Ovary (tissue), 9 donors: ENCODE measurements around the gene THADA. TPM values are rescaled to one million over a fixed set of nuclear protein-coding genes. Genes with fewer than 3 reads are reported as not detected.

Experiments
- DNase-seq, 5 donors: peaks; one replicate each; pipeline ENCODE4 v3.0.0-alpha.2; 2019 to 2020
- H3K27ac ChIP-seq, 2 donors: fragments of 200-600 bp; one replicate each; pipeline versions ENCODE4 v1.5.1 to v1.8.0; 2019 to 2022
- H3K27me3 ChIP-seq: fragments of 200-600 bp; one replicate; pipeline ENCODE4 v1.8.0; 2022
- H3K36me3 ChIP-seq: fragments of 200-600 bp; sonication (generic); one replicate; pipeline ENCODE4 v1.5.1; 2019
- H3K4me1 ChIP-seq: one replicate; pipeline ENCODE4 v1.8.1; 2013; ENCODE audit warnings: mild to moderate bottlenecking, moderate library complexity; ENCODE audit not compliant: insufficient read depth
- H3K4me3 ChIP-seq: fragments of 200-600 bp; sonication (generic); one replicate; pipeline ENCODE4 v1.5.1; 2017
- H3K9me3 ChIP-seq, 2 donors: fragments of 200-600 bp in 1 of 2; sonication (generic) in 1 of 2; one replicate each; pipeline versions ENCODE4 v1.5.1 to v1.8.1; 2013 to 2019; ENCODE audit warnings: mild to moderate bottlenecking in 1 of 2, moderate library complexity in 1 of 2
- CTCF ChIP-seq, 3 donors: fragments of 450-650 bp in 2 of 3; fragments of 200-600 bp in 1 of 3; IDR thresholded peaks; one replicate each; pipeline versions ENCODE4 v1.5.1 to v1.8.0; 2016 to 2022; ENCODE audit warnings: antibody characterized with exemption in 3 of 3, mild to moderate bottlenecking in 1 of 3
- EP300 ChIP-seq: sonication (generic); formaldehyde crosslinking; IDR thresholded peaks from one replicate; pipeline ENCODE4 v1.6.1; 2017; ENCODE audit warnings: antibody characterized with exemption
- POLR2A ChIP-seq: fragments of 450-650 bp; IDR thresholded peaks from one replicate; pipeline ENCODE4 v1.6.1; 2017; ENCODE audit warnings: antibody characterized with exemption, mild to moderate bottlenecking, moderate library complexity
- WGBS, 3 donors: extraction: QIAGEN DNeasy Blood & Tissue Kit in 1 of 3; methylation state at CpG; one replicate each; pipeline versions ENCODE4 v1.1.5 to v1.1.7; 2013 to 2017; 5-methylcytosine and 5-hydroxymethylcytosine counted together
- intact Hi-C, 4 donors: fragments of 100-400 bp; cut with DNase I; formaldehyde crosslinking; loops; one replicate each; pipeline versions ENCODE4 v1.11.0 to v1.15.1; 2022 to 2023
- polyA plus RNA-seq, 2 donors: library from polyadenylated mRNA; stranded (reverse); fragments of 200-250 nt in 1 of 2; fragments of 350-450 nt in 1 of 2; fragmentation: Illumina TruSeq in 1 of 2; extraction: RNeasy Lipid Tissue Mini Kit (QIAGEN cat#74804) in 1 of 2; gene quantifications; one replicate each; pipeline ENCODE4 v1.2.3, GENCODE V29; 2013 to 2014
- total RNA-seq, 7 donors: library from RNA; depleted of rRNA in 2 of 7; stranded (reverse); fragments of >200 nt in 2 of 7; fragmentation: NEBNext Ultra II Directional in 3 of 7; extraction: Animal tissue kit (Norgen Biotek cat#: 25700) in 3 of 7; gene quantifications; one replicate each; pipeline versions ENCODE4 v1.1.0 to v1.2.4, GENCODE V29; 2016 to 2023
- donor health status: DM: no; HTN: no; CAD: no; lungs with moderate emphysema.
- donor health status: DM: no; HTN: no; CAD: no.
- donor health status: Bipolar disorder and iron deficiency.
- donor health status: DM: yes; HTN: yes; CAD: no.
- donor health status: DM: no; HTN: no; CAD: no.
- donor health status: DM: yes; HTN: yes; CAD: no.

Gene THADA
- total and polyA plus RNA-seq, 9 donors, result 14.0 to 46.8 (median 28.6) TPM

GRCh38 chr2:43273529-43273928 lies 322.3 kb downstream of the THADA start:
- WGBS, 3 donors, result 9 to 31% (median 29%) methylated on average over 4 of the region's 4 CpGs
- no peak overlapping the region for H3K4me3 ChIP-seq
- H3K36me3 ChIP-seq, result no peaks in the 10 kb centered on the region
- H3K4me1 ChIP-seq, result peaks cover 26% of the 10 kb centered on the region
- no peaks in the 10 kb centered on the region for H3K9me3 ChIP-seq
- intact Hi-C loops, result no loop called here
- TF ChIP-seq CTCF (IDR thresholded peaks at IDR 0.05), result no peak
- TF ChIP-seq EP300, result no peak
- TF ChIP-seq POLR2A, result no peak
- no peaks in the 10 kb centered on the region for H3K27me3 ChIP-seq
- H3K27ac ChIP-seq, result peak overlapping the region; percentile 12 to 42
- peak in 2 of 5 donors; percentile 46 to 61 for DNase-seq

GRCh38 chr2:43270930-43271615 lies 324.8 kb downstream of the THADA start:
- H3K27ac ChIP-seq, result no peak overlapping the region
- 87 to 90% (median 88%) methylated on average over 4 of the region's 4 CpGs for WGBS, 3 donors
- H3K4me1 ChIP-seq, result peaks cover 28% of the 10 kb centered on the region

DNA sequence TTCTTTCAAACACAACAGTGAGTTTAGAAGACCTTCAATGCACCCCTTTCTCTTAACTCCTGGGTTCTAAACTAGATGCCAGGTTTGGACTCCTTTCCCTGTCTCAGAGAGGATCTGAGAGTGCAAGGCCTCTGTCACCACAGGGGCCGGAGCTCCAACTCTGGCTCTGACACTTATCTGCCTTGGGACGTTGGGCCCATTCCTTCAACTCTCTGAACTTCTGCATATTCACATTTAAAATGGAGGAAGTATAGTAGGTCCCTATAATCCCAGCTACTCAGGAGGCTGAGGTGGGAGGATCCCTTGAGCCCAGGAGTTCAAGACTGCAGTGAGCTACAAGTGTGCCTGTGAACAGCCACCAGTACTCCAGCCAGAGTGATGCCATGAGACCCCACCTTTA lies 325.4 kb downstream of the THADA start:
- H3K36me3 ChIP-seq, result no peaks in the 10 kb centered on the region
- H3K4me3 ChIP-seq, result no peak overlapping the region
- 92 to 96% (median 94%) methylated on average over 2 of the region's 2 CpGs for WGBS, 3 donors
- intact Hi-C loops, result no loop called here
- TF ChIP-seq EP300, result no peak
- peaks cover 25% of the 10 kb centered on the region for H3K4me1 ChIP-seq
- no peak for DNase-seq
- peak overlapping the region; percentile 46 to 92 for H3K27ac ChIP-seq
- H3K27me3 ChIP-seq, result no peaks in the 10 kb centered on the region
- no peaks in the 10 kb centered on the region for H3K9me3 ChIP-seq

More at GRCh38 chr2:43270930-43271615, 324.8 kb downstream of the THADA start:
- no peaks in the 10 kb centered on the region for H3K27me3 ChIP-seq
- no peak overlapping the region for H3K4me3 ChIP-seq
- no peaks in the 10 kb centered on the region for H3K36me3 ChIP-seq
- no peak for TF ChIP-seq EP300
- no peak for TF ChIP-seq CTCF (IDR thresholded peaks at IDR 0.05)
- no peak for TF ChIP-seq POLR2A
- intact Hi-C loops, result no loop called here
- no peaks in the 10 kb centered on the region for H3K9me3 ChIP-seq
- DNase-seq, result no peak

- peak; percentile 50 to 81 (median 74) for DNase-seq
- Histone ChIP-seq H3K27me3 (no peaks in the 10 kb centered on the region), H3K9me3 (no peaks in the 10 kb centered on the region), H3K4me1 (peaks cover 27% of the 10 kb centered on the region), H3K36me3 (no peaks in the 10 kb centered on the region), H3K4me3 (no peak overlapping the region), H3K27ac (peak overlapping the region; percentile 46 to 92)
- intact Hi-C loops, result loop anchor here in 1 of 4 donors (10.0 kb wide), 1 partner anchor 65 kb away; no protein-coding TSS in a partner anchor
- 2 to 12% (median 7%) methylated on average over 3 of the region's 3 CpGs for WGBS, 3 donors
- no peak for TF ChIP-seq CTCF (IDR thresholded peaks at IDR 0.05)
These were observed 326.1 kb downstream of the THADA start for GRCh38 chr2:43269706-43270105.

GRCh38 chr2:43269074-43269572 lies 326.7 kb downstream of the THADA start:
- WGBS, 3 donors, result 24 to 33% (median 30%) methylated on average over 14 of the region's 14 CpGs
- Histone ChIP-seq H3K4me3 (no peak overlapping the region), H3K4me1 (peaks cover 28% of the 10 kb centered on the region), H3K27me3 (no peaks in the 10 kb centered on the region), H3K27ac (peak overlapping the region; percentile 86 to 92), H3K36me3 (no peaks in the 10 kb centered on the region), H3K9me3 (no peaks in the 10 kb centered on the region)
- DNase-seq, result peak; percentile 86 to 96 (median 92)
- intact Hi-C loops, result loop anchor here in 1 of 4 donors (10.0 kb wide), 1 partner anchor 66 kb away; no protein-coding TSS in a partner anchor
- TF ChIP-seq POLR2A, result no peak
- TF ChIP-seq EP300, result peak; percentile 81
